ENCODE measurements around the gene RFX5. TPM values are rescaled to one million over a fixed set of nuclear protein-coding genes. Genes with fewer than 3 reads are reported as not detected.
A peak's percentile ranks its signal among the peaks of the same experiment; 100 is the strongest.

RFX5 gene
- total RNA-seq, 1 experiment from 2014 or later = 72.7 TPM

DNA sequence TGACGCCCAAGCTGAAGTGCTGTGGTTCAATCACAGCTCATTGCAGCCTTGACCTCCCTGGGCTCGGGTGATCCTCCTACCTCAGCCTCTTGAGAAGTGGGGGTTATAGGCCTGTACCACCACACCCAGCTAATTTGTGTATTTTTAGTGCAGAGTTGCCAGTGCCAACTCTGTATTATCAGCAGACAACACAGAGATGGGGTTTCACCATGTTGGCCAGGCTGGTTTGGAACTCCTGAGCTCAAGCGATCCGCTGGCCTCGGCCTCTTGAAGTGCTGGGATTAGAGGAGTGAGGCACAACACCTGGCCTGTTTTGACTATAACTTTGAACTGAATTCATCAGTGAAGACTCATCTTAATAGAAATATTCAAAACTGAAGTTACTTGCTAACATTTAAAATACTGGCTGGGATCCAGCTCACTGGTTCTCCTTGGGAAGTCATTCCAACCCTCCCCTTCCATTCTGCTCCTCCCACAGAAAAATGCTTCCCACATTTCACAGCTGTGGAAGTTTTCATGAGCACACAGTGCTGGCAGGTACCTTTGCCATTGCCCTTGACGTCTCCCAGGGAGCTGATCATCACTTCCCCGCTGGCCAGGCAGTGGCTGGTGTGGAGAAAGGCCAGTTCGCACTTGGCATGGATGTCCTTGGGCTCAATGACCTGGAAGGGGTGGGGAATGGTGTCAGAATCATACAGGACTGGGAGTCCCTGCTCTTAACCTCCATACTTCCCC lies 20.8 kb upstream of the RFX5 start:
- Histone ChIP-seq H3K23me2 (ENCODE audit: insufficient read length, low read depth, low read length, poor library complexity, severe bottlenecking) (no peaks in the 10 kb centered on the region), H2BK12ac (ENCODE audit: insufficient read length, low read depth, low read length) (no peak overlapping the region), H4K91ac (ENCODE audit: insufficient read length, low read depth, low read length) (no peak overlapping the region), H2BK20ac (ENCODE audit: low read depth, low read length, poor library complexity, severe bottlenecking) (no peak overlapping the region), H3K4me1 (ENCODE audit: insufficient read depth, low read length) (no peaks in the 10 kb centered on the region), H3K56ac (ENCODE audit: insufficient read length, low read depth, low read length) (no peak overlapping the region), H3K4ac (ENCODE audit: low read depth, low read length) (no peak overlapping the region), H3K27ac (ENCODE audit: insufficient read length, low read depth, low read length) (no peak overlapping the region), H3K9me3 (ENCODE audit: control insufficient read depth, low read depth, low read length) (no peaks in the 10 kb centered on the region), H3K9ac (ENCODE audit: extremely low read depth, insufficient read length, low read length) (no peak overlapping the region), H2AK5ac (ENCODE audit: insufficient read length, low read length) (no peak overlapping the region), H3K79me1 (ENCODE audit: insufficient read depth, low read depth, low read length, poor library complexity, severe bottlenecking) (no peaks in the 10 kb centered on the region), H3T11ph (ENCODE audit: low read length) (no peak overlapping the region), H2AFZ (ENCODE audit: low read length) (no peak overlapping the region), H3K79me2 (ENCODE audit: insufficient read depth, low read length) (no peaks in the 10 kb centered on the region), H4K5ac (ENCODE audit: insufficient read length, low read depth, low read length) (no peak overlapping the region), H3K18ac (ENCODE audit: insufficient read length, low read depth, low read length) (no peak overlapping the region), H3K23ac (ENCODE audit: insufficient read length, low read depth, low read length) (no peak overlapping the region), H4K8ac (replicated peaks; ENCODE audit: insufficient read length, low read depth, low read length) (no peak overlapping the region), H3K4me2 (ENCODE audit: insufficient read depth, insufficient read length, low read length) (no peak overlapping the region), H4K20me1 (ENCODE audit: control insufficient read depth, insufficient read depth, insufficient read length) (no peaks in the 10 kb centered on the region), H2BK15ac (ENCODE audit: low read depth, low read length) (no peak overlapping the region), H2BK120ac (ENCODE audit: low read depth, low read length, poor library complexity, severe bottlenecking) (no peak overlapping the region), H3K14ac (ENCODE audit: insufficient read depth, low read length) (no peak overlapping the region), H3K27me3 (ENCODE audit: insufficient read depth, low read length) (no peaks in the 10 kb centered on the region), H2BK5ac (ENCODE audit: insufficient read length, low read length) (no peak overlapping the region)
- Mint-ChIP-seq H3K9me3 (peaks cover 10 to 12% of the 10 kb centered on the region in 2 experiments), H3K27ac (0 out of 7 replicates have a peak overlapping the region, but pooled peaks of 1 of the 3 experiments have one; percentile 57), H3K36me3 (ENCODE audit: insufficient read depth in 1 of 3, low read depth in 3 of 3) (peaks cover 17 to 33% (median 28%) of the 10 kb centered on the region in 3 experiments), H3K27me3 (ENCODE audit: low read depth) (no peaks in the 10 kb centered on the region; the same call in 1 of the 2 replicates), H3K4me3 (no peak overlapping the region), H3K4me1 (peaks cover 11 to 22% of the 10 kb centered on the region in 2 experiments)
- WGBS (ENCODE audit: extremely low coverage, insufficient read length, low lambda C conversion rate) = no CpG with 5 or more reads among the region's 8 CpGs
- TF ChIP-seq, protein P1, sequence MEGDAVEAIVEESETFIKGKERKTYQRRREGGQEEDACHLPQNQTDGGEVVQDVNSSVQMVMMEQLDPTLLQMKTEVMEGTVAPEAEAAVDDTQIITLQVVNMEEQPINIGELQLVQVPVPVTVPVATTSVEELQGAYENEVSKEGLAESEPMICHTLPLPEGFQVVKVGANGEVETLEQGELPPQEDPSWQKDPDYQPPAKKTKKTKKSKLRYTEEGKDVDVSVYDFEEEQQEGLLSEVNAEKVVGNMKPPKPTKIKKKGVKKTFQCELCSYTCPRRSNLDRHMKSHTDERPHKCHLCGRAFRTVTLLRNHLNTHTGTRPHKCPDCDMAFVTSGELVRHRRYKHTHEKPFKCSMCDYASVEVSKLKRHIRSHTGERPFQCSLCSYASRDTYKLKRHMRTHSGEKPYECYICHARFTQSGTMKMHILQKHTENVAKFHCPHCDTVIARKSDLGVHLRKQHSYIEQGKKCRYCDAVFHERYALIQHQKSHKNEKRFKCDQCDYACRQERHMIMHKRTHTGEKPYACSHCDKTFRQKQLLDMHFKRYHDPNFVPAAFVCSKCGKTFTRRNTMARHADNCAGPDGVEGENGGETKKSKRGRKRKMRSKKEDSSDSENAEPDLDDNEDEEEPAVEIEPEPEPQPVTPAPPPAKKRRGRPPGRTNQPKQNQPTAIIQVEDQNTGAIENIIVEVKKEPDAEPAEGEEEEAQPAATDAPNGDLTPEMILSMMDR (conservative IDR thresholded peaks at IDR 0.05) = no peak
- no peak for DNase-seq

All from H9 (cell line).